ENCODE data around the gene FARSA.

- TF ChIP-seq CTCF (IDR thresholded peaks at IDR 0.05) (no peak), POLR2A (IDR thresholded peaks at IDR 0.05) (no peak)
Observed at GRCh38 chr19:12967907-12968306, 34.4 kb upstream of the FARSA start.

Data from body of pancreas (tissue), 4 donors.